Peyer's patch (tissue), 4 donors: ENCODE results near the gene KCNAB1.

ENCODE experiments used
- POLR2A ChIP-seq, 2 donors: fragments of 450-650 bp; IDR thresholded peaks; one replicate each; pipeline ENCODE4 v1.5.1; 2017; ENCODE audit warnings: antibody characterized with exemption in 2 of 2, mild to moderate bottlenecking in 2 of 2, moderate library complexity in 2 of 2
- TF ChIP-seq, protein P1 (sequence below), 6 experiments: fragments of 450-650 bp in 4 of 6; fragments of 200-600 bp in 2 of 6; sonication (generic) in 1 of 6; IDR thresholded peaks; one replicate each; pipeline ENCODE4 v1.5.1; 2017 to 2019; ENCODE audit warnings: antibody characterized with exemption in 6 of 6, mild to moderate bottlenecking in 3 of 6, moderate library complexity in 1 of 6

DNA sequence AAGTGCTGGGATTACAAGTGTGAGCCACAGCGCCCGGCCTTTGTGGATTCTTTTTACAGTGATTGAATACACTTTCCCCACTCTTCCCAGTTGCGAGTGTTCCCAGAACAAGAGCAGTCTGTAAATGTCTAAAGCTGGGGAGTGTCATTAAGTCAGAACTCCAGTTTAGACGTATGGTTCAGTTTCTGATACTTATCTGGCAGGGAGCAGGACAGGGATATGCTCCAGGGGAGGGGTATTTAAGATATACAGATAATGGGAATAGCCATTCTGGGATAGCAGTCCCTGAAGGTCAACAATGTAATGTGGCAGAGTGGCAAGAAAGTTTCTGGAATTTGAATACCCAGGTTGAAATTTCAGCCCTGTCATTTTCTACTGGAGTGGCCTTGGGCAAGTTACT lies 270.5 kb downstream of the KCNAB1 start:
- TF ChIP-seq, protein P1, sequence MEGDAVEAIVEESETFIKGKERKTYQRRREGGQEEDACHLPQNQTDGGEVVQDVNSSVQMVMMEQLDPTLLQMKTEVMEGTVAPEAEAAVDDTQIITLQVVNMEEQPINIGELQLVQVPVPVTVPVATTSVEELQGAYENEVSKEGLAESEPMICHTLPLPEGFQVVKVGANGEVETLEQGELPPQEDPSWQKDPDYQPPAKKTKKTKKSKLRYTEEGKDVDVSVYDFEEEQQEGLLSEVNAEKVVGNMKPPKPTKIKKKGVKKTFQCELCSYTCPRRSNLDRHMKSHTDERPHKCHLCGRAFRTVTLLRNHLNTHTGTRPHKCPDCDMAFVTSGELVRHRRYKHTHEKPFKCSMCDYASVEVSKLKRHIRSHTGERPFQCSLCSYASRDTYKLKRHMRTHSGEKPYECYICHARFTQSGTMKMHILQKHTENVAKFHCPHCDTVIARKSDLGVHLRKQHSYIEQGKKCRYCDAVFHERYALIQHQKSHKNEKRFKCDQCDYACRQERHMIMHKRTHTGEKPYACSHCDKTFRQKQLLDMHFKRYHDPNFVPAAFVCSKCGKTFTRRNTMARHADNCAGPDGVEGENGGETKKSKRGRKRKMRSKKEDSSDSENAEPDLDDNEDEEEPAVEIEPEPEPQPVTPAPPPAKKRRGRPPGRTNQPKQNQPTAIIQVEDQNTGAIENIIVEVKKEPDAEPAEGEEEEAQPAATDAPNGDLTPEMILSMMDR (IDR thresholded peaks at IDR 0.05), result no peak
- no peak for TF ChIP-seq POLR2A (IDR thresholded peaks at IDR 0.05)
